ENCODE measurements around the gene LRAT.

Gene LRAT

DNA sequence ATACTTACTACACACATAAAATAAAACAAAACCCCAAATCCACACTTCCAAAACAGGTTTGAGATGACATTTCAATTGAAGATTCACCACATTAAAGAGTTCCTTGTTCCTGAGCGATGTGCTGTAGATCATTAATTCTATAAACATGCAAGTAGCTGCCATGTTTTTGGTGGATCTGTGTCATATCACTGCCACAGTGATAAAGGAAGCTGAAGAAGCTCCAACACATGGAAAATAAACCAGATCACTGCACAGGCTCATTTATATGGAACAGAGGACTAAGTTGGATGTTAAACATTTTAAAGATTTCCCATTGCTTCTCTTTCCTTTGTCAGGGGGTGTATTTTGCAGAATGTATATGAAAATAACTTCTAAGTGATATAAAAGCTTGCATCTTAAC lies 34.5 kb downstream of the LRAT start:
- no peak for DNase-seq (ENCODE audit: low spot score)

DNA sequence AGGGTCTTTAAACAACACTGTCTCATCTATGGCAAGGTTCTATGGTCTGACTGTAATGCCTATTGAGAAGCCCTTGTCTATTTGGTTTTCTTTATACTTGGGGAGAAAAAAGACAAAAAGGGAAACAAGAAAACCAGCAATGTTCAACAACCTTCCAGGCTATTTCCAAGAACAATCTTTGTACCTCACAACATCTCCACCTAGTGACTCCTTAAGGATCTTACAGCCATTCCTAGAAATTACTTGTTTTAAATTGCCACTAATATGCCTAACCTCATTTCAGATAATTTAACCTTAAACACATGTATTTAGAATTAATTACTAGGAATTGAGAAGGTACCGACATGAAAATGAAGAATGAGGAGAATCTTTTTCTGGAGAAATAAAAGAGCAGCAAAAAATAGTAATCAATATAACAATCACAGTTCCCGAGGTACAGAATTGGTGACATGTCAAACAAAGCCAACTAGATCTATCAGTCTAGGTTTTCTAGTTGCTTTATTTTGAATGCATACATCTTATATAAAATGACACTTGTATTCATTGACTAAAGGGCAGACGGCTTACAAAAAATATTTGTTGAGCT lies 35.7 kb downstream of the LRAT start:
- no peak for DNase-seq (ENCODE audit: low spot score)

DNA sequence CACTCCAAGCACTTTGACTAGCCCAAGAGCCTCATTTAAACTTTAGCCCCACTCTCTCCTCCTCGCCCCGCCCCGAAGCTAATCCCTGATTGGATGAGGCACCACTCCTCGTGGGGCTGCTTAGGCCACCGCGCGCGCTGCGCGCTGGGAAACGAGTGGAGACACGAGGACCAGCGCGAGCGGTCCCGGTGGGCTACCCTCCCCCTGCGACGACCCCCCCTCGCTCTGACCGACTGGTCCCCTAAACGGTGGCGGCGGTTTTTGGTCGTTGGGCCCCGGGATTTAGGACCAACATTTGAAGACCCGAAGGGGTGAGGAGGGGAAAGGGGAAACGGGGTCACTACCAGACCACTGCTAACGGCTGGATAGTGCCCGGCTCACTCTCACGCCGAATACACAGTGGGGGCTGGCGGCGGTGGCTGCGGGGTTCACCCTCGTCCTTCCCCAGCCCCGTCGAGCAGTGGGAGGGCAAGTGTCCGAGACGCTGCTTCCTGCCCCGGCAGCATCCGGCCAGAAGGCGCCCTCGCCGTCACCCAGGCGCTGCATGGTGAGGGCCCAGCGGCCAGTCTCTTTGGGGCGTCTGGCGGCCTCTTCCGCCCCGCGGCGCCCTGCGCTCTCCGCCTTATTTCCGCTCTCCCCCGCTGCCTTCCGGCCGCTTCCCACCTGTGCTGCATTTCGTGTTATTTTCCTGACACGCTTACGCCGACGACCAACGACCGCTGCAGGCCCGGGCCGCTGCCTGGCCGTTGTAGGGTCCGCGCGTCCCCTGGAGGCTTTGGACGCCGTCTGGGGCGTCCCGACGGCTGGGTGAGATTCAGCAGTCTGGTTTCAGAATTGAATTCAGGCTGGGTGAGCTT lies 37.6 kb downstream of the LRAT start, which contains the start of gene RBM46:
RBM46 (plus strand) TSS at position 147 of the 857 bp plus-strand sequence. CDS start 15,481 bp downstream, outside the sequence.
- no peak for DNase-seq (ENCODE audit: low spot score)

DNA sequence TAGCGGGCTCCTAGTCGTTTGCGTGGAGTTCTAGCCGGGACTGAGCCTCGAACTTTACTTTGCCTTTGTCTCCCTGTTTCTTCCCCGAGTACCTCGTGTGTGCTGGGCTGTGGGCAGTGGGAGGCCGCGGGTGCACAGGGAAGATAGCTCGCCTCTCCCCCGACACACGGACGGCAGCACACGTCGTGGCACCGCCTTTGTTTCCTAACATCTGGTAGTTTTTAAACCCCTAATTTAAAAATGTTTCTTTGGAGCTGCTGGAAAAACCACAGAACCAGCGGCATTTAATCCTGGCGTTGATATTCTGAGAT lies 38.1 kb downstream of the LRAT start:
- DNase-seq (ENCODE audit: low spot score), result no peak
